HL-60 (cell line): ENCODE results near the gene MAP4K2.

ENCODE experiments used
- DNase-seq, 2 experiments: peaks; one replicate each; pipeline ENCODE4 v3.0.0-alpha.2; 2010 to 2020; ENCODE audit warnings: low read depth in 1 of 2, low spot score in 1 of 2
- H3K27ac ChIP-seq: fragments of 250-450 bp; sonication (Bioruptor Pico); replicated peaks from 2 replicates; pipeline ENCODE4 v1.5.1; 2020; ENCODE audit warnings: mild to moderate bottlenecking, moderate library complexity
- H3K27me3 ChIP-seq: fragments of 250-450 bp; sonication (Bioruptor Pico); 2 replicates; pipeline ENCODE4 v1.5.1; 2021; ENCODE audit warnings: mild to moderate bottlenecking, moderate library complexity; ENCODE audit not compliant: insufficient read depth, poor library complexity, severe bottlenecking
- H3K4me3 ChIP-seq: replicated peaks from 2 replicates; pipeline ENCODE4 v1.5.1; 2011; ENCODE audit warnings: mild to moderate bottlenecking, control low read depth, low read length; ENCODE audit not compliant: insufficient read depth
- CTCF ChIP-seq: IDR thresholded peaks from one replicate; pipeline ENCODE4 v1.5.1; 2011; ENCODE audit warnings: low read length, control low read depth, inconsistent platforms; ENCODE audit not compliant: insufficient read depth
- GABPA ChIP-seq: IDR thresholded peaks from 2 replicates; pipeline ENCODE4 v1.6.1; 2012; ENCODE audit warnings: low read depth
- POLR2AphosphoS5 ChIP-seq: IDR thresholded peaks from 2 replicates; pipeline ENCODE4 v1.6.1; 2012; ENCODE audit warnings: low read depth
- REST ChIP-seq: IDR thresholded peaks from 2 replicates; pipeline ENCODE4 v1.6.1; 2012; ENCODE audit warnings: low read depth; ENCODE audit not compliant: insufficient replicate concordance
- SPI1 ChIP-seq: IDR thresholded peaks from 2 replicates; pipeline ENCODE4 v1.6.1; 2012; ENCODE audit warnings: low read depth, mild to moderate bottlenecking, borderline replicate concordance

MAP4K2 gene

DNA sequence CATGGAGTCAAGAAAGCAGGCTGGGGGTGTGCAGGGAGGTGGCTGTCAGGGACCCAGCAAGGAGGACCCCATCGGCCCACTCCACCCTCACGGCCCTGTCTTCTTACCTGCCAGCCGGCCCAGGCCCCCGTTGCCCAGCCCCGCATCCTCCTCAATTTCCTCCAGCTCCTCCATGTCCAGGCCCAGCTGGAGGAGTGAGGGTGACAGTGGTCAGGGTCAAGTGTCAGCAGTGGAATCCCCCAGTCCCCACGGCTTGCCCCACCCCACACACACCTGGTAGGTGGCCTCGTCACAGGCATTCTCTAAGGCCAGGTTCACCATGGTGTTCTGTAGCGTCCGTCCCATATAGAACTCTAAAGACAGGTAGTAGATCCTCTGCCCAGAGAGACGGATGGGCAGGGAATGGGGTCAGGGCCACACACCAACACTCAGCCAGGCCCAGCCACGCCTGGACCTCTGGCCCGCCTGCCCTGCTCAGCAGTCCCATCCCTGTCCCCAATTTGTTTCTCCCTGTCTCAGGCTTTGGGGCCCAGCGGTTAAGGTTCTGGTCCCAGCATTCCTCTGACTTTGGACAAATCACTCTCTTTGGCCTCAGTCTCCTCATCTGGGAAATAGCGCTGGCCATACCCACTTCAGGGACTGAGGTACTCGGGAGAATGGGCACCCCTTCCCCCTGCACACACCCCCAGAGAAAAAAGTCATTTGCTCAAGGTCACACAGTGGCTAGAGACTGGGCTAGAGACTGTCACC is 44.5 kb downstream of the MAP4K2 start:
- DNase-seq, result no peak
- TF ChIP-seq CTCF (no peak), POLR2AphosphoS5 (no peak), REST (no peak), SPI1 (no peak), GABPA (no peak)
- Histone ChIP-seq H3K27me3 (no peaks in the 10 kb centered on the region), H3K27ac (no peak overlapping the region), H3K4me3 (no peak overlapping the region)

DNA sequence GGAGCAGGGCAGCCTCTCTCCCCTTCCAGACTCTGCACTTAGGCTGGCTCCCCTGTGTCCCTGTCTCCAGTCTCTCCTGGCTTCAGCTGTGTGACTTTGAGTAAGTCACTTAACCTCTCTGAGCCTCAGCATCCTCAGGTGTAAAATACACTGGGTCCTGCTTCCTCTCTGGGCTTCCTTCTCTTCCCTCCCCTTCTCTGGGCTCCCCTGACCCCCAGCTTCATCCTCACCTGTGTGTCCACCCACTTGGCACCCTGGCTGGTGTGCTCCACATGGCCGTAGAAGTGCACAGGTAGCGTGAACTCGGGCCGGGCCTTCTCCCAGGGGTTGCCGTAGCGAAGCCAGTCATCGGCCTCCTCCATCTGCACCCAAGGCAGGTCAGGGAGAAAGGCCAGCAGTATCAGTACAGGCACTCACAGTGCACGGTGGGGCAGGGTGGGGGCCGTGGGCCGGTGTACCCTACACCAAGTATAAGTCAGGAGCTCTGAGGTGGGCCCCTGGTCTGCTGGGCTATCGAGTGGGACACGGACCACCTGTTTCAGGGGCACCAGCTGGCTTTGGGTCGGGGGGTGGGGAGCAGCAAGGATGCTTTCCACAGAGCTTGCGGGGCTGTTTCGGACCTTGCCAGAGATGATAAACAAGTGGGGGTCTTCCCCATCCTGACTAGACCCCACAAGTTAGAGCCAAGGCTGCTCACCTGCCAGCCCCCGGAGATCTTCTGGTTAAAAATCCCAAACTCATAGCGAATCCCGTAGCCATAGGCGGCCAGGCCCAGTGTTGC is 45.3 kb downstream of the MAP4K2 start:
- Histone ChIP-seq H3K27me3 (no peaks in the 10 kb centered on the region), H3K4me3 (no peak overlapping the region), H3K27ac (no peak overlapping the region)
- DNase-seq, result no peak
- no peak for TF ChIP-seq REST
- no peak for TF ChIP-seq GABPA
- no peak for TF ChIP-seq CTCF
- TF ChIP-seq SPI1, result no peak
- TF ChIP-seq POLR2AphosphoS5, result no peak

DNA sequence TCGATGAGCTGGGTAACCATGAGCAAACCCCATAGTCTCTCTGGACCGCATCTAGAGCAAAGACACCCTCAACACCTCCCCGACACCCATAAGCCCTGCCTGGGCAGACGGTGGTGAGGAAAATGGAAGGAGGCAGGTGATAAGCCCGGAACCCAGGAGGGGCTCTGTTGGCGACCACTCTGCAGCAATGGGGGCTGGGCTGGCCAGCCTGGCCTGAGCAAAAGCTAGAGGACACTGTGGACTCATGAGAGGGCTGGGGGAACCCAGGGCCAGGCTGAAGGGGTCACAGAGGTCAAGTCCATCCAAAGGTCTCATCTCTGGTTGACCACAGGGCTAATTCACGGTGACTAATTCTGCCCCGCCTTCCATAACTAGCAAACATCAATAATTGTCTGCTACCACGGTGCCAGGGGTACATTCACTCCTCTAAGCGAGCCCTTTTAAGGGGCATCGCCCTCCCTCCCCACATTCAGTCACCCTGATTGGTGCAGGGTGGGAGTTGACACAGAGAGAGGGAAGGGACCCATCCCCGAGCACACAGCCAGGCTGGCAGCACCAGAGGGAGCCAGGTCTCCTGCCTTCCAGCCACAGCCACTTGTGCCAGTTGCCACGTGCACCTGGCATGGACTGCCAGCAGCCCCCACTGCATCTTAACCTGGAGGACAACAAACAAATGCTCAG is 47.2 kb downstream of the MAP4K2 start:
- no peak overlapping the region for H3K4me3 ChIP-seq
- no peak for TF ChIP-seq POLR2AphosphoS5
- no peak for TF ChIP-seq GABPA
- TF ChIP-seq REST, result no peak
- TF ChIP-seq SPI1, result no peak
- TF ChIP-seq CTCF, result no peak
- H3K27me3 ChIP-seq, result no peaks in the 10 kb centered on the region
- no peak for DNase-seq
- no peak overlapping the region for H3K27ac ChIP-seq
